Measurements from ENCODE around the gene DNASE1L3. TPM values are rescaled to one million over a fixed set of nuclear protein-coding genes. Genes with fewer than 3 reads are reported as not detected.

Gene DNASE1L3
- total and polyA plus RNA-seq, 2 of the 8 experiments (the other 6 are each of a cell fraction or from before 2014, with no cell fraction given): not detected

DNA sequence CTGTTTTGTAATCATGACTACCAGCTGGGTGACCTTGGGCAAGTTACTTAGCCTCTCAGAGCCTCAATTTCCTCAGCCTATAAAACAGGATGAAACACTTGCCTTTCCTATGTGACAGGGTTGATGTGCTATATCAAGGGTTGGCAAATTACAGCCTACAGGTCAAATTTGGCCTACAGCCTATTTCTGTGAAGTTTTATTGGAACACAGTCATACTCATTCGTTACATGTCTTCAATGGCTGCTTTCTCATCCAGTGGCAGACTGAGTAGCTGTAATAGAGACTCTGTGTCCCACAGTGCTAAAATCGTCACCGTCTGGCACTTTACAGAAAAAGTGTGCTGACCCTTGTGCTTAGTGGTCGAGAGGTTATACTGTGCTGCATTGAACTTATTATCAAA, 43.4 kb upstream of the DNASE1L3 start:
- Histone ChIP-seq H3K56ac (replicated peaks; ENCODE audit: insufficient read length, low read depth, low read length) (no peak overlapping the region), H2BK12ac (ENCODE audit: low read depth, low read length) (no peak overlapping the region), H2BK20ac (ENCODE audit: low read length) (no peak overlapping the region), H3K27ac (ENCODE audit: low read depth, low read length) (no peak overlapping the region), H3K79me1 (ENCODE audit: low read depth, low read length) (no peaks in the 10 kb centered on the region; the same call in 1 of the 2 replicates), H3K4me1 (replicated peaks in 1 of 4; ENCODE audit: control insufficient read depth in 3 of 4, insufficient read depth in 4 of 4, low read length in 3 of 4) (no peaks in the 10 kb centered on the region; a peak in 2 of 7 replicates), H3K9me3 (ENCODE audit: insufficient read depth in 2 of 2, low read depth in 1 of 2, low read length in 1 of 2) (no peaks in the 10 kb centered on the region), H4K91ac (replicated peaks; ENCODE audit: insufficient read length, low read length) (no peak overlapping the region), H4K8ac (ENCODE audit: extremely low read depth, insufficient read depth, low read length) (no peak overlapping the region), H3K79me2 (ENCODE audit: control insufficient read depth in 1 of 2, insufficient read depth in 2 of 2, low read length in 2 of 2) (no peaks in the 10 kb centered on the region), H3K23ac (ENCODE audit: insufficient read length) (no peak overlapping the region), H4K5ac (ENCODE audit: insufficient read length, low read depth, low read length) (no peak overlapping the region), H3K14ac (ENCODE audit: insufficient read length) (no peak overlapping the region), H2AFZ (ENCODE audit: low read length) (no peak overlapping the region), H3K27me3 (replicated peaks in 1 of 4; ENCODE audit: control insufficient read depth in 3 of 4, extremely low read depth in 1 of 4, insufficient read depth in 3 of 4, low read length in 3 of 4) (no peaks in the 10 kb centered on the region; a peak in 1 of 7 replicates), H3K4me2 (ENCODE audit: insufficient read depth in 1 of 2, low read depth in 2 of 2, low read length in 2 of 2) (no peak overlapping the region), H3K4me3 (ENCODE audit: extremely low read depth in 1 of 4, insufficient read depth in 2 of 4, low read depth in 3 of 4, low read length in 4 of 4) (no peak overlapping the region), H4K20me1 (replicated peaks in 1 of 2; ENCODE audit: control insufficient read depth in 1 of 2, insufficient read depth in 2 of 2, low read length in 2 of 2) (no peaks in the 10 kb centered on the region), H2BK15ac (ENCODE audit: low read length) (no peak overlapping the region), H2BK5ac (ENCODE audit: low read depth, low read length) (no peak overlapping the region), H3K36me3 (ENCODE audit: control insufficient read depth in 2 of 4, insufficient read depth in 4 of 4, low read length in 3 of 4) (no peaks in the 10 kb centered on the region), H3K9ac (replicated peaks in 1 of 4; ENCODE audit: extremely low read depth in 1 of 4, low read depth in 3 of 4, low read length in 3 of 4) (no peak overlapping the region), H3K4ac (replicated peaks; ENCODE audit: insufficient read length, low read depth, low read length) (no peak overlapping the region), H2BK120ac (replicated peaks; ENCODE audit: low read depth, low read length) (no peak overlapping the region), H2AK5ac (ENCODE audit: low read depth, low read length) (no peak overlapping the region), H3K23me2 (ENCODE audit: low read depth, low read length) (peaks cover 2% of the 10 kb centered on the region; the same call in 1 of the 2 replicates), H3K18ac (ENCODE audit: extremely low read depth, low read length) (no peak overlapping the region)
- FAIRE-seq: no peak
- WGBS, 2 experiments (ENCODE audit: extremely low coverage in 1 of 2, insufficient coverage in 1 of 2, insufficient read length in 1 of 2, insufficient replicate concordance in 2 of 2, low coverage in 1 of 2, low lambda C conversion rate in 2 of 2, missing lambda C conversion rate in 1 of 2): 81% methylated on average over 4 of the region's 4 CpGs; no CpG with 5 or more reads in 1 of the 2 experiments
- no peak for DNase-seq (ENCODE audit: low read depth in 1 of 2, low spot score in 2 of 2)
- CTCF ChIA-PET (ENCODE audit: partially characterized antibody): interaction anchor here (0.8 to 2.4 kb wide), 2 partner anchors 37 to 66 kb away, joined by 3 to 10 read pairs; no protein-coding TSS in a partner anchor
- POLR2A ChIA-PET (ENCODE audit: partially characterized antibody): no interaction called here
- TF ChIP-seq, protein P1, sequence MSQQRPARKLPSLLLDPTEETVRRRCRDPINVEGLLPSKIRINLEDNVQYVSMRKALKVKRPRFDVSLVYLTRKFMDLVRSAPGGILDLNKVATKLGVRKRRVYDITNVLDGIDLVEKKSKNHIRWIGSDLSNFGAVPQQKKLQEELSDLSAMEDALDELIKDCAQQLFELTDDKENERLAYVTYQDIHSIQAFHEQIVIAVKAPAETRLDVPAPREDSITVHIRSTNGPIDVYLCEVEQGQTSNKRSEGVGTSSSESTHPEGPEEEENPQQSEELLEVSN (IDR thresholded peaks at IDR 0.05): no peak

Measured in H1 (cell line).